ENCODE results near the gene GNA12.

GNA12 gene

GRCh38 chr7:2851497-2851896 lies 7.4 kb upstream of the GNA12 start:
- Histone ChIP-seq H3K4me1 (ENCODE audit: control insufficient read depth, low read length) (no peaks in the 10 kb centered on the region), H3K9me2 (replicated peaks; ENCODE audit: control insufficient read depth, low read length) (no peaks in the 10 kb centered on the region; the same call in 1 of the 2 replicates), H3K79me2 (ENCODE audit: control insufficient read depth, low read length) (no peaks in the 10 kb centered on the region), H3K9me3 (ENCODE audit: control insufficient read depth, insufficient read depth, low read length) (peaks cover 7% of the 10 kb centered on the region; the same call in 1 of the 2 replicates), H4K20me1 (ENCODE audit: control insufficient read depth, insufficient read depth, low read depth, low read length) (no peaks in the 10 kb centered on the region), H3K36me3 (ENCODE audit: control insufficient read depth, low read length) (no peaks in the 10 kb centered on the region), H3K27me3 (ENCODE audit: control insufficient read depth, low read length) (no peaks in the 10 kb centered on the region), H3F3A (ENCODE audit: control insufficient read depth, insufficient read depth) (peaks cover 3% of the 10 kb centered on the region; the same call in 1 of the 2 replicates), H3K4me3 (ENCODE audit: low read length) (no peak overlapping the region), H3K27ac (ENCODE audit: low read depth, low read length) (no peak overlapping the region), H3K4me2 (ENCODE audit: low read length) (no peak overlapping the region)
- TF ChIP-seq EZH2phosphoT487 (IDR thresholded peaks at IDR 0.05; ENCODE audit: borderline replicate concordance, low read length) = no peak
- no peak for TF ChIP-seq CTCF (IDR thresholded peaks at IDR 0.05; ENCODE audit: low read depth, low read length, poor library complexity, severe bottlenecking)

- TF ChIP-seq CTCF (IDR thresholded peaks at IDR 0.05; ENCODE audit: low read depth, low read length, poor library complexity, severe bottlenecking) (no peak), EZH2phosphoT487 (IDR thresholded peaks at IDR 0.05; ENCODE audit: borderline replicate concordance, low read length) (no peak)
- H3K4me3 ChIP-seq (ENCODE audit: low read length) = no peak overlapping the region
- no peak overlapping the region for H3K4me2 ChIP-seq (ENCODE audit: low read length)
- no peaks in the 10 kb centered on the region for H3K36me3 ChIP-seq (ENCODE audit: control insufficient read depth, low read length)
- no peaks in the 10 kb centered on the region for H3K27me3 ChIP-seq (ENCODE audit: control insufficient read depth, low read length)
- H3K79me2 ChIP-seq (ENCODE audit: control insufficient read depth, low read length) = no peaks in the 10 kb centered on the region
- H4K20me1 ChIP-seq (ENCODE audit: control insufficient read depth, insufficient read depth, low read depth, low read length) = no peaks in the 10 kb centered on the region
- H3K4me1 ChIP-seq (ENCODE audit: control insufficient read depth, low read length) = peaks cover under 1% of the 10 kb centered on the region
- no peak overlapping the region for H3K27ac ChIP-seq (ENCODE audit: low read depth, low read length)
- H3K9me3 ChIP-seq (ENCODE audit: control insufficient read depth, insufficient read depth, low read length) = peaks cover 7% of the 10 kb centered on the region; the same call in 1 of the 2 replicates
- H3K9me2 ChIP-seq (replicated peaks; ENCODE audit: control insufficient read depth, low read length) = no peaks in the 10 kb centered on the region; the same call in 1 of the 2 replicates
- H3F3A ChIP-seq (ENCODE audit: control insufficient read depth, insufficient read depth) = peaks cover 3% of the 10 kb centered on the region; the same call in 1 of the 2 replicates
Measured at GRCh38 chr7:2849941-2850766, 6.0 kb upstream of the GNA12 start.

GRCh38 chr7:2845034-2845592 lies 1.0 kb upstream of the GNA12 start:
- no peak for TF ChIP-seq EZH2phosphoT487 (IDR thresholded peaks at IDR 0.05; ENCODE audit: borderline replicate concordance, low read length)
- no peak for TF ChIP-seq CTCF (IDR thresholded peaks at IDR 0.05; ENCODE audit: low read depth, low read length, poor library complexity, severe bottlenecking)
- Histone ChIP-seq H3K27me3 (ENCODE audit: control insufficient read depth, low read length) (no peaks in the 10 kb centered on the region), H3K4me1 (ENCODE audit: control insufficient read depth, low read length) (peaks cover 25% of the 10 kb centered on the region), H3K4me2 (ENCODE audit: low read length) (peak overlapping the region; percentile 63), H3K9me2 (replicated peaks; ENCODE audit: control insufficient read depth, low read length) (no peaks in the 10 kb centered on the region; the same call in 1 of the 2 replicates), H4K20me1 (ENCODE audit: control insufficient read depth, insufficient read depth, low read depth, low read length) (peaks cover 10% of the 10 kb centered on the region; the same call in 1 of the 2 replicates), H3K9me3 (ENCODE audit: control insufficient read depth, insufficient read depth, low read length) (peaks cover 2% of the 10 kb centered on the region; the same call in 1 of the 2 replicates), H3K36me3 (ENCODE audit: control insufficient read depth, low read length) (peaks cover 3% of the 10 kb centered on the region; the same call in 1 of the 2 replicates), H3K4me3 (ENCODE audit: low read length) (peak overlapping the region; percentile 65), H3K79me2 (ENCODE audit: control insufficient read depth, low read length) (peaks cover 15% of the 10 kb centered on the region), H3K27ac (ENCODE audit: low read depth, low read length) (no peak overlapping the region), H3F3A (ENCODE audit: control insufficient read depth, insufficient read depth) (0 out of 2 replicates have a peak, but pooled peaks cover 3% of the 10 kb centered on the region)
